WTC11 (cell line): ENCODE results near the gene MCUR1. TPM values are rescaled to one million over a fixed set of nuclear protein-coding genes. Genes with fewer than 3 reads are reported as not detected.

Experiments used
- ATAC-seq: fragments of 200-7000 bp; cut with Tn5 transposase; 2 replicates; pipeline ENCODE4 v1.10.0; 2021; ENCODE audit warnings: mild to moderate bottlenecking, moderate library complexity
- CTCF ChIA-PET: fragments of 300-600 bp; sonication (Branson Sonifier 250); formaldehyde crosslinking; loops from one replicate; lab custom pipeline; 2021; ENCODE audit warnings: antibody characterized with exemption; lab: Charles Lee
- POLR2A ChIA-PET: fragments of 350-600 bp; sonication (Branson Sonifier 250); formaldehyde crosslinking; loops from one replicate; lab custom pipeline; 2021; ENCODE audit warnings: antibody characterized with exemption; lab: Charles Lee
- DNase-seq: peaks from one replicate; pipeline ENCODE4 v3.0.0; 2021; ENCODE audit warnings: low spot score
- H3K27ac Mint-ChIP-seq: 2 replicates; pipeline ENCODE4 v1.8.0; 2021; ENCODE audit warnings: mixed read lengths
- H3K27me3 Mint-ChIP-seq: 2 replicates; pipeline ENCODE4 v1.8.0; 2021; ENCODE audit warnings: low read depth, mild to moderate bottlenecking, moderate library complexity, mixed read lengths
- H3K36me3 Mint-ChIP-seq: 2 replicates; pipeline ENCODE4 v1.8.0; 2021; ENCODE audit warnings: mixed read lengths
- H3K4me1 Mint-ChIP-seq: 2 replicates; pipeline ENCODE4 v1.8.0; 2022; ENCODE audit warnings: mixed read lengths
- H3K4me3 Mint-ChIP-seq: 2 replicates; pipeline ENCODE4 v1.8.0; 2021; ENCODE audit warnings: mild to moderate bottlenecking, moderate library complexity, mixed read lengths
- H3K9me3 Mint-ChIP-seq: 2 replicates; pipeline ENCODE4 v1.8.0; 2021; ENCODE audit warnings: mixed read lengths
- CREB1 ChIP-seq: sonication (generic); formaldehyde crosslinking; IDR thresholded peaks from 2 replicates; pipeline ENCODE4 v1.8.0; 2023; ENCODE audit warnings: mild to moderate bottlenecking, missing genetic modification reagents
- CREM ChIP-seq: sonication (generic); formaldehyde crosslinking; IDR thresholded peaks from 2 replicates; pipeline ENCODE4 v1.8.1; 2022; ENCODE audit warnings: mild to moderate bottlenecking, missing genetic modification reagents, moderate library complexity
- IRF2 ChIP-seq: sonication (generic); formaldehyde crosslinking; IDR thresholded peaks from 2 replicates; pipeline ENCODE4 v1.8.0; 2022; ENCODE audit warnings: low read depth, missing genetic modification reagents, borderline replicate concordance
- KAT7 ChIP-seq: sonication (generic); formaldehyde crosslinking; IDR thresholded peaks from 2 replicates; pipeline ENCODE4 v1.8.1; 2023; ENCODE audit warnings: missing genetic modification reagents, mild to moderate bottlenecking, borderline replicate concordance
- NFYB ChIP-seq: sonication (generic); formaldehyde crosslinking; conservative IDR thresholded peaks from 2 replicates; pipeline ENCODE4 v1.8.0; 2022; ENCODE audit warnings: low read depth, missing genetic modification reagents
- NR1H2 ChIP-seq: sonication (generic); formaldehyde crosslinking; IDR thresholded peaks from 2 replicates; pipeline ENCODE4 v1.9.0; 2021; ENCODE audit warnings: mild to moderate bottlenecking, moderate library complexity, missing genetic modification reagents
- RELA ChIP-seq: sonication (generic); formaldehyde crosslinking; IDR thresholded peaks from 2 replicates; pipeline ENCODE4 v1.8.1; 2022; ENCODE audit warnings: missing genetic modification reagents, mild to moderate bottlenecking, borderline replicate concordance
- ZNF263 ChIP-seq: sonication (generic); formaldehyde crosslinking; IDR thresholded peaks from 2 replicates; pipeline ENCODE4 v1.8.1; 2022; ENCODE audit warnings: low read depth, mild to moderate bottlenecking, moderate library complexity, missing genetic modification reagents
- ZNF396 ChIP-seq: fragments of 250-450 bp; sonication (Bioruptor Pico); IDR thresholded peaks from 2 replicates; pipeline ENCODE4 v1.8.0; 2021; ENCODE audit warnings: mild to moderate bottlenecking, moderate library complexity, borderline replicate concordance
- total RNA-seq: library from RNA; stranded (reverse); gene quantifications from 3 replicates; pipeline ENCODE4 v1.2.3, GENCODE V29; 2021
- TF ChIP-seq, protein P1 (sequence below): fragments of 250-450 bp; sonication (Bioruptor Pico); IDR thresholded peaks from 2 replicates; pipeline ENCODE4 v1.9.0; 2021; ENCODE audit warnings: mild to moderate bottlenecking, borderline replicate concordance
- TF ChIP-seq, protein P2 (sequence below): sonication (generic); formaldehyde crosslinking; IDR thresholded peaks from 2 replicates; pipeline ENCODE4 v1.8.1; 2022; ENCODE audit warnings: mild to moderate bottlenecking, missing genetic modification reagents, moderate library complexity, borderline replicate concordance
- TF ChIP-seq, protein P3 (sequence below): sonication (generic); formaldehyde crosslinking; IDR thresholded peaks from 2 replicates; pipeline ENCODE4 v1.8.0; 2023; ENCODE audit warnings: missing genetic modification reagents, mild to moderate bottlenecking, borderline replicate concordance
- TF ChIP-seq, protein P4 (sequence below): sonication (generic); formaldehyde crosslinking; IDR thresholded peaks from 2 replicates; pipeline ENCODE4 v1.8.0; 2022; ENCODE audit warnings: mild to moderate bottlenecking, missing genetic modification reagents
- TF ChIP-seq, protein P5 (sequence below): fragments of 250-450 bp; sonication (Bioruptor Pico); conservative IDR thresholded peaks from 2 replicates; pipeline ENCODE4 v1.9.0; 2021; ENCODE audit warnings: mild to moderate bottlenecking
- TF ChIP-seq, protein P6 (sequence below): sonication (generic); formaldehyde crosslinking; IDR thresholded peaks from 2 replicates; pipeline ENCODE4 v1.8.1; 2022; ENCODE audit warnings: mild to moderate bottlenecking, moderate library complexity, missing genetic modification reagents

Gene MCUR1
- total RNA-seq, 1 experiment from 2014 or later, result 28.1 TPM

DNA sequence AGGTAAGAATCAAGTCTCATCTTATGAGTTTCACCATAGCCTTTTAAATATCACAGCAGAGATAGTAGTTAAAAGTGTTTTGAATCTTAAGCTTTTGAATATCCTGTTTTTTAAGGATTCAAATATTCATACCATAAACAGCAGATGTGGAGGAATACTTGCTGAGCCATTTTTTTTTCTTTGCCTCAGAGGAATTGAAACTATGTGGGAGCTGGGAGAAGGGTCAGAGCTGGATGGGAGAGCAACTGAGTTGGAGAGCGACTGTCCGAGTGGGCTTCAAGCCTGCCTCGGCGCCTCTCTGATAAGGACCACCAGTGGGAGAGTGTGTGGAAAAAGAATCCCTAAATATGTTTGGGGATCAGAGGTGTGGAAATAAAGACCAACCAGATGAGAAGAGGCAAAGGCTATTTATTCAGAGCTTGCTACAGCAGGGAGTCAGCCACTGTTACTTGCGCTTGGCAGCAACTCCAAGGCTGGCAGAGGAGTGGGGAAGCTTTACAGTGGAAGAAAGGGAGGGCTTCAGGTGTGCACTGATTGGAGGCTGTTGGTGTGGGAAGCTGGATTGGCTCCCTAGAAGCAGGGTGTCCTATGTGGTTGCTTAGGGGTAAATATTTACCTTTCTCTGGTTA is 34.3 kb upstream of the MCUR1 start:
- no peaks in the 10 kb centered on the region for H3K36me3 Mint-ChIP-seq
- H3K27me3 Mint-ChIP-seq, result no peaks in the 10 kb centered on the region; the same call in 1 of the 2 replicates
- no peak for DNase-seq
- H3K4me3 Mint-ChIP-seq, result no peak overlapping the region
- ChIA-PET POLR2A (no interaction called here), CTCF (interaction anchor here (0.9 to 1.2 kb wide), 4 partner anchors 12 to 198 kb away, joined by 3 to 6 read pairs (median 4); partner anchors contain the start of gene MCUR1)
- H3K4me1 Mint-ChIP-seq, result peaks cover 24% of the 10 kb centered on the region
- TF ChIP-seq, protein P1, sequence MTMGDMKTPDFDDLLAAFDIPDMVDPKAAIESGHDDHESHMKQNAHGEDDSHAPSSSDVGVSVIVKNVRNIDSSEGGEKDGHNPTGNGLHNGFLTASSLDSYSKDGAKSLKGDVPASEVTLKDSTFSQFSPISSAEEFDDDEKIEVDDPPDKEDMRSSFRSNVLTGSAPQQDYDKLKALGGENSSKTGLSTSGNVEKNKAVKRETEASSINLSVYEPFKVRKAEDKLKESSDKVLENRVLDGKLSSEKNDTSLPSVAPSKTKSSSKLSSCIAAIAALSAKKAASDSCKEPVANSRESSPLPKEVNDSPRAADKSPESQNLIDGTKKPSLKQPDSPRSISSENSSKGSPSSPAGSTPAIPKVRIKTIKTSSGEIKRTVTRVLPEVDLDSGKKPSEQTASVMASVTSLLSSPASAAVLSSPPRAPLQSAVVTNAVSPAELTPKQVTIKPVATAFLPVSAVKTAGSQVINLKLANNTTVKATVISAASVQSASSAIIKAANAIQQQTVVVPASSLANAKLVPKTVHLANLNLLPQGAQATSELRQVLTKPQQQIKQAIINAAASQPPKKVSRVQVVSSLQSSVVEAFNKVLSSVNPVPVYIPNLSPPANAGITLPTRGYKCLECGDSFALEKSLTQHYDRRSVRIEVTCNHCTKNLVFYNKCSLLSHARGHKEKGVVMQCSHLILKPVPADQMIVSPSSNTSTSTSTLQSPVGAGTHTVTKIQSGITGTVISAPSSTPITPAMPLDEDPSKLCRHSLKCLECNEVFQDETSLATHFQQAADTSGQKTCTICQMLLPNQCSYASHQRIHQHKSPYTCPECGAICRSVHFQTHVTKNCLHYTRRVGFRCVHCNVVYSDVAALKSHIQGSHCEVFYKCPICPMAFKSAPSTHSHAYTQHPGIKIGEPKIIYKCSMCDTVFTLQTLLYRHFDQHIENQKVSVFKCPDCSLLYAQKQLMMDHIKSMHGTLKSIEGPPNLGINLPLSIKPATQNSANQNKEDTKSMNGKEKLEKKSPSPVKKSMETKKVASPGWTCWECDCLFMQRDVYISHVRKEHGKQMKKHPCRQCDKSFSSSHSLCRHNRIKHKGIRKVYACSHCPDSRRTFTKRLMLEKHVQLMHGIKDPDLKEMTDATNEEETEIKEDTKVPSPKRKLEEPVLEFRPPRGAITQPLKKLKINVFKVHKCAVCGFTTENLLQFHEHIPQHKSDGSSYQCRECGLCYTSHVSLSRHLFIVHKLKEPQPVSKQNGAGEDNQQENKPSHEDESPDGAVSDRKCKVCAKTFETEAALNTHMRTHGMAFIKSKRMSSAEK (CRISPR knock-in tag), result no peak
- TF ChIP-seq, protein P2, sequence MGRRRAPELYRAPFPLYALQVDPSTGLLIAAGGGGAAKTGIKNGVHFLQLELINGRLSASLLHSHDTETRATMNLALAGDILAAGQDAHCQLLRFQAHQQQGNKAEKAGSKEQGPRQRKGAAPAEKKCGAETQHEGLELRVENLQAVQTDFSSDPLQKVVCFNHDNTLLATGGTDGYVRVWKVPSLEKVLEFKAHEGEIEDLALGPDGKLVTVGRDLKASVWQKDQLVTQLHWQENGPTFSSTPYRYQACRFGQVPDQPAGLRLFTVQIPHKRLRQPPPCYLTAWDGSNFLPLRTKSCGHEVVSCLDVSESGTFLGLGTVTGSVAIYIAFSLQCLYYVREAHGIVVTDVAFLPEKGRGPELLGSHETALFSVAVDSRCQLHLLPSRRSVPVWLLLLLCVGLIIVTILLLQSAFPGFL (CRISPR knock-in tag), result no peak
- no peak for TF ChIP-seq CREB1 (CRISPR knock-in tag)
- TF ChIP-seq, protein P3, sequence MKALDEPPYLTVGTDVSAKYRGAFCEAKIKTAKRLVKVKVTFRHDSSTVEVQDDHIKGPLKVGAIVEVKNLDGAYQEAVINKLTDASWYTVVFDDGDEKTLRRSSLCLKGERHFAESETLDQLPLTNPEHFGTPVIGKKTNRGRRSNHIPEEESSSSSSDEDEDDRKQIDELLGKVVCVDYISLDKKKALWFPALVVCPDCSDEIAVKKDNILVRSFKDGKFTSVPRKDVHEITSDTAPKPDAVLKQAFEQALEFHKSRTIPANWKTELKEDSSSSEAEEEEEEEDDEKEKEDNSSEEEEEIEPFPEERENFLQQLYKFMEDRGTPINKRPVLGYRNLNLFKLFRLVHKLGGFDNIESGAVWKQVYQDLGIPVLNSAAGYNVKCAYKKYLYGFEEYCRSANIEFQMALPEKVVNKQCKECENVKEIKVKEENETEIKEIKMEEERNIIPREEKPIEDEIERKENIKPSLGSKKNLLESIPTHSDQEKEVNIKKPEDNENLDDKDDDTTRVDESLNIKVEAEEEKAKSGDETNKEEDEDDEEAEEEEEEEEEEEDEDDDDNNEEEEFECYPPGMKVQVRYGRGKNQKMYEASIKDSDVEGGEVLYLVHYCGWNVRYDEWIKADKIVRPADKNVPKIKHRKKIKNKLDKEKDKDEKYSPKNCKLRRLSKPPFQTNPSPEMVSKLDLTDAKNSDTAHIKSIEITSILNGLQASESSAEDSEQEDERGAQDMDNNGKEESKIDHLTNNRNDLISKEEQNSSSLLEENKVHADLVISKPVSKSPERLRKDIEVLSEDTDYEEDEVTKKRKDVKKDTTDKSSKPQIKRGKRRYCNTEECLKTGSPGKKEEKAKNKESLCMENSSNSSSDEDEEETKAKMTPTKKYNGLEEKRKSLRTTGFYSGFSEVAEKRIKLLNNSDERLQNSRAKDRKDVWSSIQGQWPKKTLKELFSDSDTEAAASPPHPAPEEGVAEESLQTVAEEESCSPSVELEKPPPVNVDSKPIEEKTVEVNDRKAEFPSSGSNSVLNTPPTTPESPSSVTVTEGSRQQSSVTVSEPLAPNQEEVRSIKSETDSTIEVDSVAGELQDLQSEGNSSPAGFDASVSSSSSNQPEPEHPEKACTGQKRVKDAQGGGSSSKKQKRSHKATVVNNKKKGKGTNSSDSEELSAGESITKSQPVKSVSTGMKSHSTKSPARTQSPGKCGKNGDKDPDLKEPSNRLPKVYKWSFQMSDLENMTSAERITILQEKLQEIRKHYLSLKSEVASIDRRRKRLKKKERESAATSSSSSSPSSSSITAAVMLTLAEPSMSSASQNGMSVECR (CRISPR knock-in tag), result no peak
- TF ChIP-seq, protein P4, sequence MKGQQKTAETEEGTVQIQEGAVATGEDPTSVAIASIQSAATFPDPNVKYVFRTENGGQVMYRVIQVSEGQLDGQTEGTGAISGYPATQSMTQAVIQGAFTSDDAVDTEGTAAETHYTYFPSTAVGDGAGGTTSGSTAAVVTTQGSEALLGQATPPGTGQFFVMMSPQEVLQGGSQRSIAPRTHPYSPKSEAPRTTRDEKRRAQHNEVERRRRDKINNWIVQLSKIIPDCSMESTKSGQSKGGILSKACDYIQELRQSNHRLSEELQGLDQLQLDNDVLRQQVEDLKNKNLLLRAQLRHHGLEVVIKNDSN, result no peak
- TF ChIP-seq RELA (CRISPR knock-in tag), result no peak
- TF ChIP-seq NFYB (CRISPR knock-in tag), result no peak
- no peak for TF ChIP-seq KAT7
- TF ChIP-seq, protein P5, sequence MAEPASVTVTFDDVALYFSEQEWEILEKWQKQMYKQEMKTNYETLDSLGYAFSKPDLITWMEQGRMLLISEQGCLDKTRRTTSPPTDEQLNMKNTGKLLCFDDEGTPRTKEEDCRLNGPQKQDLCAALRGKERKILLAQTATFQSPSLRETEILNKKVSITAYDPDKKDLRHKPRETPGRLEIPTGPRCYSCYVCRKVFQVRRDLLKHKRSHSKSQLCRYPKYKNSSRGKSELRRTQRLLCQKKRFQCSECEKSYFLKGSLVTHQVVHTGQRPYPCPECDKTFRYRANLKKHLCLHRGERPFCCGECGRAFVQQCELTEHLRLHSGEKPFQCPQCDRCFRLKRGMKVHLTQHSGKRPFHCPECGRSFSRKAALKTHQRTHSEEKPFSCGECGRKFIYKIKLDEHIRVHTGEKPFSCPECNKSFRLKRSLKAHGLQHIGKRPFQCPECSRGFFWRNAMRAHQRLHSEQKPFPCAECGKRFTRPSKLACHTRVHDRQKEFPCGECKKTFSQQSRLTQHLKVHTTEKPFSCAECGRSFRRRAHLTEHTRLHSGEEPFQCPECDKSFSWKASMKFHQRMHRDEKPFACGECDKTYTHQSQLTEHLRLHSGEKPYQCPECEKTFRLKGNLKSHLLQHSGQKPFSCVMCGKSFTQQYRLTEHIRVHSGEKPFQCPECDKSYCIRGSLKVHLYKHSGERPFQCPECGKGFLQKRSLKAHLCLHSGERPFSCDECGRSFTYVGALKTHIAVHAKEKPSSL, result no peak
- TF ChIP-seq ZNF396 (CRISPR knock-in tag), result no peak
- no peak for TF ChIP-seq ZNF263
- no peak for TF ChIP-seq CREM
- no peak for TF ChIP-seq IRF2 (CRISPR knock-in tag)
- TF ChIP-seq, protein P6, sequence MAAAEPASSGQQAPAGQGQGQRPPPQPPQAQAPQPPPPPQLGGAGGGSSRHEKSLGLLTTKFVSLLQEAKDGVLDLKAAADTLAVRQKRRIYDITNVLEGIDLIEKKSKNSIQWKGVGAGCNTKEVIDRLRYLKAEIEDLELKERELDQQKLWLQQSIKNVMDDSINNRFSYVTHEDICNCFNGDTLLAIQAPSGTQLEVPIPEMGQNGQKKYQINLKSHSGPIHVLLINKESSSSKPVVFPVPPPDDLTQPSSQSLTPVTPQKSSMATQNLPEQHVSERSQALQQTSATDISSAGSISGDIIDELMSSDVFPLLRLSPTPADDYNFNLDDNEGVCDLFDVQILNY (CRISPR knock-in tag), result no peak
- TF ChIP-seq NR1H2 (CRISPR knock-in tag), result no peak
- H3K27ac Mint-ChIP-seq, result peak overlapping the region; percentile 48; the same call in 1 of the 2 replicates
- peaks cover under 1% of the 10 kb centered on the region for H3K9me3 Mint-ChIP-seq
- ATAC-seq, result peak; percentile 51
